Smooth muscle cell (in vitro differentiated cells): Measurements from ENCODE around the gene GAREM1. TPM values are rescaled to one million over a fixed set of nuclear protein-coding genes. Genes with fewer than 3 reads are reported as not detected.
A peak's percentile ranks its signal among the peaks of the same experiment; 100 is the strongest.

Source experiments
- DNase-seq: peaks from one replicate; lab custom pipeline; 2025; ENCODE audit not compliant: unreplicated experiment; lab: John Stamatoyannopoulos, UW
- H2AFZ ChIP-seq: fragments of 200-600 bp; sonication (generic); 2 replicates; pipeline ENCODE4 v1.6.0; 2016; ENCODE audit warnings: antibody characterized with exemption, low read depth, mild to moderate bottlenecking
- H3F3A ChIP-seq: fragments of 200-600 bp; sonication (generic); 2 replicates; pipeline ENCODE4 v1.6.0; 2017; ENCODE audit warnings: antibody characterized with exemption, low read depth
- H3K27ac ChIP-seq: fragments of 200-600 bp; sonication (generic); 2 replicates; pipeline ENCODE4 v1.5.1; 2016; ENCODE audit warnings: low read depth, mild to moderate bottlenecking
- H3K27me3 ChIP-seq: fragments of 200-600 bp; sonication (generic); 2 replicates; pipeline ENCODE4 v1.6.1; 2016; ENCODE audit warnings: low read depth, mild to moderate bottlenecking
- H3K36me3 ChIP-seq: fragments of 200-600 bp; sonication (generic); 2 replicates; pipeline ENCODE4 v1.5.1; 2016; ENCODE audit warnings: low read depth
- H3K4me1 ChIP-seq: fragments of 200-600 bp; sonication (generic); 2 replicates; pipeline ENCODE4 v1.5.1; 2016; ENCODE audit warnings: low read depth
- H3K4me2 ChIP-seq: fragments of 200-600 bp; sonication (generic); 2 replicates; pipeline ENCODE4 v1.6.0; 2016; ENCODE audit warnings: mild to moderate bottlenecking
- H3K4me3 ChIP-seq: fragments of 200-600 bp; sonication (generic); 2 replicates; pipeline ENCODE4 v1.5.1; 2016; ENCODE audit warnings: mild to moderate bottlenecking
- H3K79me2 ChIP-seq: fragments of 200-600 bp; sonication (generic); 2 replicates; pipeline ENCODE4 v1.6.0; 2016; ENCODE audit warnings: low read depth, mild to moderate bottlenecking
- H3K9ac ChIP-seq: fragments of 200-600 bp; sonication (generic); 2 replicates; pipeline ENCODE4 v1.6.0; 2016; ENCODE audit warnings: low read depth
- H3K9me3 ChIP-seq: fragments of 200-600 bp; sonication (generic); replicated peaks from 2 replicates; pipeline ENCODE4 v1.5.1; 2016; ENCODE audit warnings: low read depth
- H4K20me1 ChIP-seq: fragments of 200-600 bp; sonication (generic); 2 replicates; pipeline ENCODE4 v1.6.0; 2016; ENCODE audit warnings: low read depth
- WGBS: methylation state at CpG from one replicate; pipeline ENCODE4 v1.1.7; 2016; ENCODE audit warnings: low lambda C conversion rate; 5-methylcytosine and 5-hydroxymethylcytosine counted together
- polyA plus RNA-seq: library from polyadenylated mRNA; unstranded; fragments of >200 nt; fragmentation: Nextera tagmentation; extraction: Ambion mirVana; gene quantifications from 2 replicates; pipeline ENCODE4 v1.2.1, GENCODE V29; 2016
- total RNA-seq: library from RNA; depleted of rRNA; stranded (reverse); fragments of >200 nt; gene quantifications from 2 replicates; pipeline ENCODE4 v1.2.3, GENCODE V29; 2014
- TF ChIP-seq, protein P1 (sequence below): fragments of 200-600 bp; sonication (generic); IDR thresholded peaks from 2 replicates; pipeline ENCODE4 v1.5.1; 2017; ENCODE audit warnings: borderline replicate concordance, mild to moderate bottlenecking, antibody characterized with exemption; ENCODE audit not compliant: insufficient read depth, poor library complexity, severe bottlenecking

Gene GAREM1
- total and polyA plus RNA-seq, 2 experiments from 2014 or later, result 0.33 to 13.4 TPM

GRCh38 chr18:32337821-32338220 is 132.9 kb downstream of the GAREM1 start:
- H2AFZ ChIP-seq, result no peak overlapping the region
- H3K36me3 ChIP-seq, result no peaks in the 10 kb centered on the region
- H3K79me2 ChIP-seq, result no peaks in the 10 kb centered on the region
- no peak overlapping the region for H3K4me3 ChIP-seq
- peaks cover 7% of the 10 kb centered on the region for H3F3A ChIP-seq
- no peaks in the 10 kb centered on the region for H3K9me3 ChIP-seq
- H3K9ac ChIP-seq, result peak overlapping the region; percentile 40
- no peaks in the 10 kb centered on the region for H4K20me1 ChIP-seq
- peak overlapping the region; percentile 82 for H3K27ac ChIP-seq
- H3K4me2 ChIP-seq, result peak overlapping the region; percentile 72
- H3K4me1 ChIP-seq, result no peaks in the 10 kb centered on the region
- TF ChIP-seq, protein P1, sequence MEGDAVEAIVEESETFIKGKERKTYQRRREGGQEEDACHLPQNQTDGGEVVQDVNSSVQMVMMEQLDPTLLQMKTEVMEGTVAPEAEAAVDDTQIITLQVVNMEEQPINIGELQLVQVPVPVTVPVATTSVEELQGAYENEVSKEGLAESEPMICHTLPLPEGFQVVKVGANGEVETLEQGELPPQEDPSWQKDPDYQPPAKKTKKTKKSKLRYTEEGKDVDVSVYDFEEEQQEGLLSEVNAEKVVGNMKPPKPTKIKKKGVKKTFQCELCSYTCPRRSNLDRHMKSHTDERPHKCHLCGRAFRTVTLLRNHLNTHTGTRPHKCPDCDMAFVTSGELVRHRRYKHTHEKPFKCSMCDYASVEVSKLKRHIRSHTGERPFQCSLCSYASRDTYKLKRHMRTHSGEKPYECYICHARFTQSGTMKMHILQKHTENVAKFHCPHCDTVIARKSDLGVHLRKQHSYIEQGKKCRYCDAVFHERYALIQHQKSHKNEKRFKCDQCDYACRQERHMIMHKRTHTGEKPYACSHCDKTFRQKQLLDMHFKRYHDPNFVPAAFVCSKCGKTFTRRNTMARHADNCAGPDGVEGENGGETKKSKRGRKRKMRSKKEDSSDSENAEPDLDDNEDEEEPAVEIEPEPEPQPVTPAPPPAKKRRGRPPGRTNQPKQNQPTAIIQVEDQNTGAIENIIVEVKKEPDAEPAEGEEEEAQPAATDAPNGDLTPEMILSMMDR, result no peak
- H3K27me3 ChIP-seq, result no peaks in the 10 kb centered on the region
- 59% methylated on average over 8 of the region's 8 CpGs for WGBS
- DNase-seq, result no peak

GRCh38 chr18:32337347-32337746 is 133.3 kb downstream of the GAREM1 start:
- Histone ChIP-seq H3K79me2 (no peaks in the 10 kb centered on the region), H2AFZ (no peak overlapping the region), H3F3A (peaks cover 7% of the 10 kb centered on the region), H3K4me2 (peak overlapping the region; percentile 72), H4K20me1 (no peaks in the 10 kb centered on the region), H3K27ac (peak overlapping the region; percentile 82), H3K4me3 (no peak overlapping the region), H3K9me3 (no peaks in the 10 kb centered on the region), H3K9ac (peak overlapping the region; percentile 40), H3K27me3 (no peaks in the 10 kb centered on the region), H3K36me3 (no peaks in the 10 kb centered on the region), H3K4me1 (no peaks in the 10 kb centered on the region)
- TF ChIP-seq, protein P1, result no peak
- DNase-seq, result no peak
- WGBS, result 24% methylated on average over 7 of the region's 7 CpGs

GRCh38 chr18:32335228-32335627 is 135.5 kb downstream of the GAREM1 start:
- TF ChIP-seq, protein P1, result no peak
- Histone ChIP-seq H3K27me3 (no peaks in the 10 kb centered on the region), H3K4me2 (no peak overlapping the region), H3K9ac (no peak overlapping the region), H2AFZ (no peak overlapping the region), H3K9me3 (no peaks in the 10 kb centered on the region), H3K79me2 (no peaks in the 10 kb centered on the region), H3K4me3 (no peak overlapping the region), H3F3A (peaks cover 7% of the 10 kb centered on the region), H4K20me1 (no peaks in the 10 kb centered on the region), H3K4me1 (no peaks in the 10 kb centered on the region), H3K27ac (no peak overlapping the region), H3K36me3 (no peaks in the 10 kb centered on the region)
- WGBS, result 90% methylated on average over 4 of the region's 4 CpGs
- DNase-seq, result no peak

DNA sequence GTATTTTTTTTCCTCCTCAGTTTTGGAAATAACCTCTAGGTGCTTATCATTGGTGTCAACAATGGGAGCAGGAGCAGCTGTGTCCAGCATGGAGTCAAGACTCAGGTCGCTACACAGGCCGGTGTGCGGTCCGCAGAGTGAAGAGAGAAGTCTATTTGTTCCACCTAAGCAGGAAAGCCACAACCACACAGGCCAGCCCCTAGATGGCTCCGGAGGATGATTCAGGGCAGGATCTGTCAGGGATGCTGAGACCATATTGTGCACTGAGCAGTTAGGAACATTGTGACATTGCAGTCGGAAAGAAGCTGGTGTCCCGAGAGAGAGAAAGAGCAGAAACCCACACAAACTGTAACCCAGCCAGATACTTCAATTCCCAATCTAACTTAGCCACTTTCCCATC is 136.9 kb downstream of the GAREM1 start:
- Histone ChIP-seq H3K27ac (no peak overlapping the region), H3K4me3 (no peak overlapping the region), H3K9me3 (no peaks in the 10 kb centered on the region), H3K9ac (no peak overlapping the region), H4K20me1 (no peaks in the 10 kb centered on the region), H2AFZ (no peak overlapping the region), H3K36me3 (no peaks in the 10 kb centered on the region), H3K27me3 (no peaks in the 10 kb centered on the region), H3K4me1 (no peaks in the 10 kb centered on the region), H3K4me2 (no peak overlapping the region), H3K79me2 (no peaks in the 10 kb centered on the region), H3F3A (peaks cover 7% of the 10 kb centered on the region)
- TF ChIP-seq, protein P1, result no peak
- 94% methylated on average over 7 of the region's 7 CpGs for whole genome bisulfite sequencing
- no peak for DNase-seq
